Gastrocnemius medialis (tissue), 4 donors: ENCODE data around the gene SEPTIN3.

Experiments used
- CTCF ChIP-seq, 5 experiments: fragments of 450-650 bp in 3 of 5; fragments of 200-600 bp in 2 of 5; sonication (generic) in 2 of 5; IDR thresholded peaks in 4 of 5; conservative IDR thresholded peaks in 1 of 5; 1 replicate in 4 of 5; 2 replicates in 1 of 5; pipeline ENCODE4 v1.5.1; 2016 to 2019; ENCODE audit warnings: antibody characterized with exemption in 5 of 5, mild to moderate bottlenecking in 3 of 5, moderate library complexity in 3 of 5
- POLR2A ChIP-seq, 2 donors: fragments of 450-650 bp; IDR thresholded peaks; one replicate each; pipeline ENCODE4 v1.6.1; 2017; ENCODE audit warnings: antibody characterized with exemption in 2 of 2, mild to moderate bottlenecking in 2 of 2, moderate library complexity in 2 of 2

- no peak for TF ChIP-seq CTCF (IDR thresholded peaks at IDR 0.05 in 4 of 5, conservative IDR thresholded peaks at IDR 0.05 in 1 of 5)
- no peak for TF ChIP-seq POLR2A (IDR thresholded peaks at IDR 0.05)
Measured at GRCh38 chr22:41992496-41992895, 23.3 kb downstream of the SEPTIN3 start.
